Activated CD4-positive, alpha-beta T cell treated with anti-CD3 and anti-CD28 coated beads, Interleukin-2, amount 10 ng/mL, durations not matched to agents 7 days and 5 days (primary cell): ENCODE measurements around the gene AKAP13. TPM values are rescaled to one million over a fixed set of nuclear protein-coding genes. Genes with fewer than 3 reads are reported as not detected.
A peak's percentile ranks its signal among the peaks of the same experiment; 100 is the strongest.
"Not testable (repeated sequence)": the region's sequence is repeated elsewhere in the genome, so short reads cannot be mapped to it uniquely, and the experiment has no call there.

Experiments used
- CTCF ChIA-PET: fragments of 350-600 bp; sonication (Branson Sonifier 250); formaldehyde crosslinking; loops from one replicate; lab custom pipeline; 2021; ENCODE audit warnings: antibody characterized with exemption; lab: Charles Lee
- POLR2A ChIA-PET: fragments of 350-600 bp; sonication (Branson Sonifier 250); formaldehyde crosslinking; loops from one replicate; lab custom pipeline; 2021; ENCODE audit warnings: antibody characterized with exemption; lab: Charles Lee
- DNase-seq: peaks from one replicate; pipeline ENCODE4 v3.0.0-alpha.2; 2020
- H3K27ac Mint-ChIP-seq: one replicate; pipeline ENCODE4 v1.8.0; 2021; ENCODE audit warnings: mild to moderate bottlenecking, moderate library complexity, mixed read lengths
- H3K27me3 Mint-ChIP-seq: one replicate; pipeline ENCODE4 v1.8.0; 2021; ENCODE audit warnings: mixed read lengths
- H3K36me3 Mint-ChIP-seq: one replicate; pipeline ENCODE4 v1.8.0; 2021; ENCODE audit warnings: low read depth, mixed read lengths
- H3K4me1 Mint-ChIP-seq: one replicate; pipeline ENCODE4 v1.8.0; 2021; ENCODE audit warnings: mixed read lengths
- H3K4me3 Mint-ChIP-seq: one replicate; pipeline ENCODE4 v1.8.0; 2021; ENCODE audit warnings: mild to moderate bottlenecking, moderate library complexity, mixed read lengths
- H3K9me3 Mint-ChIP-seq: one replicate; pipeline ENCODE4 v1.8.0; 2021; ENCODE audit warnings: mixed read lengths
- total RNA-seq, 2 experiments: library from RNA; stranded (reverse); gene quantifications; one replicate each; pipeline ENCODE4 v1.2.3, GENCODE V29; 2021

Gene AKAP13
- total RNA-seq, 2 experiments from 2014 or later: 152 to 181 TPM

- Mint-ChIP-seq H3K4me3 (no peak overlapping the region), H3K36me3 (peaks cover 32% of the 10 kb centered on the region), H3K4me1 (peaks cover 13% of the 10 kb centered on the region), H3K9me3 (no peaks in the 10 kb centered on the region), H3K27me3 (no peaks in the 10 kb centered on the region), H3K27ac (no peak overlapping the region)
- ChIA-PET CTCF (no interaction called here), POLR2A (no interaction called here)
- DNase-seq: no peak
These were observed 272.1 kb downstream of the AKAP13 start for GRCh38 chr15:85652457-85652856.

- POLR2A ChIA-PET: no interaction called here
- CTCF ChIA-PET: interaction anchor here (0.5 to 2.6 kb wide), 6 partner anchors 10 to 37 kb away, joined by 3 to 10 read pairs (median 6); no protein-coding TSS in a partner anchor
- Mint-ChIP-seq H3K27me3 (no peaks in the 10 kb centered on the region), H3K27ac (no peak overlapping the region), H3K4me1 (no peaks in the 10 kb centered on the region), H3K4me3 (no peak overlapping the region), H3K9me3 (no peaks in the 10 kb centered on the region), H3K36me3 (peaks cover 44% of the 10 kb centered on the region)
- DNase-seq: no peak
These were observed 276.7 kb downstream of the AKAP13 start for GRCh38 chr15:85657132-85657531.

- Mint-ChIP-seq H3K27me3 (no peaks in the 10 kb centered on the region), H3K9me3 (no peaks in the 10 kb centered on the region), H3K4me1 (no peaks in the 10 kb centered on the region), H3K4me3 (no peak overlapping the region), H3K27ac (no peak overlapping the region), H3K36me3 (peaks cover 49% of the 10 kb centered on the region)
- DNase-seq: no peak
- ChIA-PET CTCF (interaction anchor here (1.5 to 2.6 kb wide), 3 partner anchors 9 to 12 kb away, joined by 3 to 10 read pairs (median 8); no protein-coding TSS in a partner anchor), POLR2A (no interaction called here)
These were observed 278.4 kb downstream of the AKAP13 start for GRCh38 chr15:85658816-85659215.

GRCh38 chr15:85661859-85662258, 281.5 kb downstream of the AKAP13 start:
- H3K4me1 Mint-ChIP-seq: peaks cover 5% of the 10 kb centered on the region
- peaks cover 66% of the 10 kb centered on the region for H3K36me3 Mint-ChIP-seq
- DNase-seq: no peak
- CTCF ChIA-PET: no interaction called here
- H3K27me3 Mint-ChIP-seq: no peaks in the 10 kb centered on the region
- H3K27ac Mint-ChIP-seq: no peak overlapping the region
- H3K9me3 Mint-ChIP-seq: no peaks in the 10 kb centered on the region
- no peak overlapping the region for H3K4me3 Mint-ChIP-seq
- POLR2A ChIA-PET: no interaction called here

- not testable (repeated sequence) for H3K9me3 Mint-ChIP-seq, DNase-seq
These were observed 285.3 kb downstream of the AKAP13 start for GRCh38 chr15:85665677-85666076.

GRCh38 chr15:85667491-85668424, 287.4 kb downstream of the AKAP13 start:
- peak; percentile 71 for DNase-seq
- Mint-ChIP-seq H3K36me3 (peaks cover 64% of the 10 kb centered on the region), H3K27ac (peak overlapping the region; percentile 85), H3K4me1 (peaks cover 24% of the 10 kb centered on the region), H3K4me3 (no peak overlapping the region), H3K9me3 (no peaks in the 10 kb centered on the region), H3K27me3 (no peaks in the 10 kb centered on the region)
- POLR2A ChIA-PET: interaction anchor here (0.9 to 1.1 kb wide), 2 partner anchors 22 to 24 kb away, joined by 3 read pairs; no protein-coding TSS in a partner anchor
- CTCF ChIA-PET: interaction anchor here (0.8 to 1.9 kb wide), 9 partner anchors 9 to 371 kb away, joined by 3 to 8 read pairs (median 4); no protein-coding TSS in a partner anchor

More at GRCh38 chr15:85665677-85666076, 285.3 kb downstream of the AKAP13 start:
- Mint-ChIP-seq H3K36me3 (peaks cover 72% of the 10 kb centered on the region), H3K4me1 (peaks cover 22% of the 10 kb centered on the region)
- POLR2A ChIA-PET, H3K4me3 Mint-ChIP-seq, H3K27ac Mint-ChIP-seq, CTCF ChIA-PET, H3K27me3 Mint-ChIP-seq: not testable (repeated sequence)

- ChIA-PET POLR2A (no interaction called here), CTCF (interaction anchor here (1.2 to 1.5 kb wide), 2 partner anchors 25 to 33 kb away, joined by 3 read pairs; no protein-coding TSS in a partner anchor)
- H3K4me1 Mint-ChIP-seq: peaks cover 25% of the 10 kb centered on the region
- no peak overlapping the region for H3K4me3 Mint-ChIP-seq
- no peak for DNase-seq
- H3K27ac Mint-ChIP-seq: no peak overlapping the region
- H3K9me3 Mint-ChIP-seq: no peaks in the 10 kb centered on the region
- peaks cover 57% of the 10 kb centered on the region for H3K36me3 Mint-ChIP-seq
- no peaks in the 10 kb centered on the region for H3K27me3 Mint-ChIP-seq
These were observed 290.8 kb downstream of the AKAP13 start for GRCh38 chr15:85671156-85671555.

GRCh38 chr15:85672332-85673084, 292.1 kb downstream of the AKAP13 start:
- ChIA-PET POLR2A (no interaction called here), CTCF (interaction anchor here (0.7 to 1.5 kb wide), 3 partner anchors 16 to 32 kb away, joined by 3 to 4 read pairs (median 3); no protein-coding TSS in a partner anchor)
- Mint-ChIP-seq H3K27me3 (no peaks in the 10 kb centered on the region), H3K27ac (no peak overlapping the region), H3K4me1 (peaks cover 20% of the 10 kb centered on the region), H3K36me3 (peaks cover 55% of the 10 kb centered on the region), H3K4me3 (no peak overlapping the region), H3K9me3 (no peaks in the 10 kb centered on the region)
- no peak for DNase-seq

GRCh38 chr15:85673326-85673725, 292.9 kb downstream of the AKAP13 start:
- ChIA-PET CTCF (interaction anchor here (0.6 to 1.2 kb wide), 2 partner anchors 18 to 62 kb away, joined by 4 to 5 read pairs; no protein-coding TSS in a partner anchor), POLR2A (no interaction called here)
- Mint-ChIP-seq H3K4me3 (no peak overlapping the region), H3K4me1 (peaks cover 12% of the 10 kb centered on the region), H3K9me3 (no peaks in the 10 kb centered on the region), H3K27ac (no peak overlapping the region), H3K36me3 (peaks cover 53% of the 10 kb centered on the region), H3K27me3 (no peaks in the 10 kb centered on the region)
- DNase-seq: no peak

- Mint-ChIP-seq H3K27me3 (no peaks in the 10 kb centered on the region), H3K9me3 (no peaks in the 10 kb centered on the region)
These were observed 296.1 kb downstream of the AKAP13 start for GRCh38 chr15:85676342-85677098.

GRCh38 chr15:85679231-85679630, 298.8 kb downstream of the AKAP13 start:
- H3K9me3 Mint-ChIP-seq: no peaks in the 10 kb centered on the region
- peaks cover 7% of the 10 kb centered on the region for H3K4me1 Mint-ChIP-seq
- H3K36me3 Mint-ChIP-seq: peaks cover 36% of the 10 kb centered on the region
- H3K27me3 Mint-ChIP-seq: no peaks in the 10 kb centered on the region
- no peak overlapping the region for H3K4me3 Mint-ChIP-seq
- CTCF ChIA-PET: interaction anchor here (0.6 to 1.0 kb wide), 2 partner anchors 12 to 267 kb away, joined by 3 read pairs; no protein-coding TSS in a partner anchor
- no peak for DNase-seq
- POLR2A ChIA-PET: no interaction called here
- H3K27ac Mint-ChIP-seq: no peak overlapping the region

More at GRCh38 chr15:85676342-85677098, 296.1 kb downstream of the AKAP13 start:
- H3K27ac Mint-ChIP-seq: no peak overlapping the region
- ChIA-PET CTCF (interaction anchor here (0.7 to 1.0 kb wide), 2 partner anchors 17 to 91 kb away, joined by 3 to 5 read pairs; no protein-coding TSS in a partner anchor), POLR2A (no interaction called here)
- no peak for DNase-seq
- H3K4me1 Mint-ChIP-seq: peaks cover 8% of the 10 kb centered on the region
- H3K36me3 Mint-ChIP-seq: peaks cover 38% of the 10 kb centered on the region
- H3K4me3 Mint-ChIP-seq: no peak overlapping the region

GRCh38 chr15:85681386-85681785, 301.0 kb downstream of the AKAP13 start:
- H3K4me3 Mint-ChIP-seq: no peak overlapping the region
- H3K27me3 Mint-ChIP-seq: no peaks in the 10 kb centered on the region
- H3K9me3 Mint-ChIP-seq: no peaks in the 10 kb centered on the region
- DNase-seq: no peak
- no peak overlapping the region for H3K27ac Mint-ChIP-seq
- ChIA-PET CTCF (no interaction called here), POLR2A (no interaction called here)
- H3K36me3 Mint-ChIP-seq: peaks cover 37% of the 10 kb centered on the region
- peaks cover 8% of the 10 kb centered on the region for H3K4me1 Mint-ChIP-seq
